Thyroid gland (tissue), 4 donors: ENCODE measurements around the gene RAET1E.

Experiments used
- POLR2A ChIP-seq, 2 donors: fragments of 450-650 bp; IDR thresholded peaks; one replicate each; pipeline ENCODE4 v1.6.1; 2017; ENCODE audit warnings: antibody characterized with exemption in 2 of 2, mild to moderate bottlenecking in 2 of 2, moderate library complexity in 1 of 2
- TF ChIP-seq, protein P1 (sequence below), 6 experiments: fragments of 200-600 bp in 3 of 6; fragments of 450-650 bp in 3 of 6; sonication (generic) in 3 of 6; IDR thresholded peaks; one replicate each; pipeline ENCODE4 v1.5.1; 2016 to 2019; ENCODE audit warnings: antibody characterized with exemption in 6 of 6, mild to moderate bottlenecking in 2 of 6, inconsistent platforms in 1 of 6, moderate library complexity in 1 of 6

DNA sequence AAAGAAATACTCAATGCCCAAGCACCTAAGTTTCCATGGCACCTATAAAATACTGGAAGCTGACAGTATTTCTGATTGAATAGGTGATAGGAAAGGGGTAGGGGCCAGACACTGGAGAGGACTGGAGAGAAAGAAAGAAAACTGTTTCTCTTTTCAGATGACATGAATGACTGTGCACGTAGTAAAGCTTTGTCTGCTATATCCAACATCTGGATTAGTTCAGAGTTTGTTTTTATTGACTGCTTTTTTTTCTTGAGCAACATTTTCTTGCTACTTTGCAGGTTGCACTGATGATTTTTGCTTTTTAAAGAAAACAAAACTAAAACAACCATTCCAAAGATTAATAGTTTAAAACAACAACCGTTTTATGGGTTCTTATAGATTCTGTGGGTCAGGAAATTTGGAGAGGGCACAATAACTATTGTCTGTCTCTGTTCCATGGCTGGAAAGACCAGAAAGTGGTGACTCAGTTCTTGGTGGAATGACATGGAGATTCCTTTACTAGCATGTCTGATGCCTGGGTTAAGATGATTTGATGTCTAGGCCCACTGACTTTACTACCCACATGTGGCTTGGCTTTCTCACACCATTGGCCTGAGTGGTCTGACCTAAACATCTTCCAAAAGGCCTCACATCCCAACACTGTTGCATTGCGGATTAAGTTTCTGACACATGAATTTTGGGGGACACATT, 21.5 kb downstream of the RAET1E start:
- TF ChIP-seq, protein P1, sequence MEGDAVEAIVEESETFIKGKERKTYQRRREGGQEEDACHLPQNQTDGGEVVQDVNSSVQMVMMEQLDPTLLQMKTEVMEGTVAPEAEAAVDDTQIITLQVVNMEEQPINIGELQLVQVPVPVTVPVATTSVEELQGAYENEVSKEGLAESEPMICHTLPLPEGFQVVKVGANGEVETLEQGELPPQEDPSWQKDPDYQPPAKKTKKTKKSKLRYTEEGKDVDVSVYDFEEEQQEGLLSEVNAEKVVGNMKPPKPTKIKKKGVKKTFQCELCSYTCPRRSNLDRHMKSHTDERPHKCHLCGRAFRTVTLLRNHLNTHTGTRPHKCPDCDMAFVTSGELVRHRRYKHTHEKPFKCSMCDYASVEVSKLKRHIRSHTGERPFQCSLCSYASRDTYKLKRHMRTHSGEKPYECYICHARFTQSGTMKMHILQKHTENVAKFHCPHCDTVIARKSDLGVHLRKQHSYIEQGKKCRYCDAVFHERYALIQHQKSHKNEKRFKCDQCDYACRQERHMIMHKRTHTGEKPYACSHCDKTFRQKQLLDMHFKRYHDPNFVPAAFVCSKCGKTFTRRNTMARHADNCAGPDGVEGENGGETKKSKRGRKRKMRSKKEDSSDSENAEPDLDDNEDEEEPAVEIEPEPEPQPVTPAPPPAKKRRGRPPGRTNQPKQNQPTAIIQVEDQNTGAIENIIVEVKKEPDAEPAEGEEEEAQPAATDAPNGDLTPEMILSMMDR (IDR thresholded peaks at IDR 0.05) = no peak
- no peak for TF ChIP-seq POLR2A (IDR thresholded peaks at IDR 0.05)
